K562 (cell line): ENCODE measurements around the gene MICALL2. TPM values are rescaled to one million over a fixed set of nuclear protein-coding genes. Genes with fewer than 3 reads are reported as not detected.

Experiments
- ATAC-seq: fragments of 200-7000 bp; cut with Tn5 transposase; 3 replicates; pipeline ENCODE4 v1.9.1; 2020; ENCODE audit warnings: moderate library complexity
- BruUV-seq: library from RNA; stranded (reverse); fragments of 400-500 nt; replicated peaks from 2 replicates; lab custom pipeline; 2021; lab: Mats Ljungman, UMichigan
- CTCF ChIA-PET: fragments of 300-600 bp; formaldehyde crosslinking; extraction: SDS; loops from one replicate; lab custom pipeline; 2021; ENCODE audit warnings: low intra/inter-chr PET ratio; lab: Yijun Ruan, JAX
- POLR2A ChIA-PET: fragments of 300-600, 350-650 bp; sonication (Branson Sonifier 250); formaldehyde crosslinking; extraction: SDS; loops from one replicate; lab custom pipeline; 2021; ENCODE audit warnings: antibody characterized with exemption, inconsistent platforms; lab: Yijun Ruan, JAX
- DNase-seq, 4 experiments: peaks; one replicate each; pipeline versions ENCODE4 v3.0.0 to v3.0.0-alpha.2; 2011 to 2018; ENCODE audit warnings: low spot score in 3 of 4, mixed read lengths in 3 of 4; ENCODE audit errors: extremely low read depth in 1 of 4
- FAIRE-seq: peaks from 2 replicates; lab custom pipeline; 2011; peaks lifted over from hg19 to GRCh38; lab: Jason Lieb, UNC
- H2AFZ ChIP-seq: 2 replicates; pipeline ENCODE4 v1.6.0; 2011; ENCODE audit warnings: low read depth, low read length, control low read depth, inconsistent platforms
- H3K27ac ChIP-seq: fragments of 200-600 bp; 3 replicates; pipeline ENCODE4 v1.8.0; 2011; ENCODE audit warnings: low read depth, mild to moderate bottlenecking, control low read depth, inconsistent platforms, low read length, moderate library complexity, mixed read lengths; ENCODE audit errors: extremely low read depth
- H3K27me3 ChIP-seq, 2 experiments: fragments of 300-600 bp in 1 of 2; 2 replicates in 1 of 2; 3 replicates in 1 of 2; pipeline versions ENCODE4 v1.6.0 to v1.8.0; 2011; ENCODE audit warnings: inconsistent platforms in 2 of 2, low read length in 2 of 2, mild to moderate bottlenecking in 1 of 2, mixed read lengths in 1 of 2, moderate library complexity in 1 of 2; ENCODE audit not compliant: control insufficient read depth in 2 of 2, insufficient read depth in 2 of 2
- H3K36me3 ChIP-seq: fragments of 300-600 bp; 3 replicates; pipeline ENCODE4 v1.8.0; 2011; ENCODE audit warnings: mild to moderate bottlenecking, low read length, inconsistent platforms; ENCODE audit not compliant: control insufficient read depth, insufficient read depth
- H3K4me1 ChIP-seq, 2 experiments: fragments of 200-600 bp in 1 of 2; replicated peaks in 1 of 2; 2 replicates in 1 of 2; 3 replicates in 1 of 2; pipeline versions ENCODE4 v1.5.1 to v1.8.0; 2011; ENCODE audit warnings: inconsistent platforms in 2 of 2, low read length in 2 of 2, mild to moderate bottlenecking in 1 of 2, mixed read lengths in 1 of 2, moderate library complexity in 1 of 2; ENCODE audit not compliant: control insufficient read depth in 2 of 2, insufficient read depth in 2 of 2
- H3K4me2 ChIP-seq: 2 replicates; pipeline ENCODE4 v1.6.1; 2011; ENCODE audit warnings: low read length, control low read depth, inconsistent platforms, mixed read lengths; ENCODE audit not compliant: insufficient read depth
- H3K4me3 ChIP-seq: fragments of 200-600 bp; sonication (generic), shearing (Covaris generic); 2 replicates; pipeline ENCODE4 v1.5.1; 2016; ENCODE audit warnings: control low read depth, inconsistent platforms
- H3K79me2 ChIP-seq: fragments of 200-600 bp; 3 replicates; pipeline ENCODE4 v1.8.0; 2011; ENCODE audit warnings: low read length, inconsistent platforms; ENCODE audit not compliant: control insufficient read depth, insufficient read depth
- H3K9ac ChIP-seq, 2 experiments: 2 replicates each; pipeline versions ENCODE4 v1.6.0 to v1.6.1; 2011; ENCODE audit warnings: low read depth in 2 of 2, low read length in 2 of 2, control low read depth in 1 of 2, inconsistent platforms in 1 of 2, mild to moderate bottlenecking in 1 of 2, mixed read lengths in 1 of 2; ENCODE audit not compliant: insufficient read depth in 1 of 2
- H3K9me1 ChIP-seq: one replicate; pipeline ENCODE4 v1.6.0; 2011; ENCODE audit warnings: inconsistent platforms, mild to moderate bottlenecking, low read length, moderate library complexity; ENCODE audit not compliant: control insufficient read depth, insufficient read depth
- H3K9me3 ChIP-seq: replicated peaks from 2 replicates; pipeline ENCODE4 v1.5.1; 2011; ENCODE audit warnings: low read depth, low read length, inconsistent platforms; ENCODE audit not compliant: control insufficient read depth, insufficient read depth
- H4K20me1 ChIP-seq: replicated peaks from 2 replicates; pipeline ENCODE4 v1.6.1; 2011; ENCODE audit warnings: low read length, inconsistent platforms, mixed read lengths; ENCODE audit not compliant: control insufficient read depth, insufficient read depth
- GABPA ChIP-seq: fragments of 200-800 bp; sonication (Bioruptor generic); conservative IDR thresholded peaks from 2 replicates; pipeline ENCODE4 v1.6.1; 2016; ENCODE audit warnings: low read depth, missing genetic modification characterization, missing compliant biosample characterization
- JUND ChIP-seq, 2 experiments: IDR thresholded peaks; 2 replicates in 1 of 2; 3 replicates in 1 of 2; pipeline ENCODE4 v1.6.1; 2011; ENCODE audit warnings: borderline replicate concordance in 2 of 2, low read depth in 2 of 2, low read length in 2 of 2, improper control_type of control experiment in 1 of 2, missing biosample characterization in 1 of 2, missing genetic modification characterization in 1 of 2, missing genetic modification reagents in 1 of 2
- KAT7 ChIP-seq: sonication (generic); formaldehyde crosslinking; IDR thresholded peaks from 2 replicates; pipeline ENCODE4 v1.8.0; 2022; ENCODE audit warnings: missing genetic modification reagents, mild to moderate bottlenecking, borderline replicate concordance
- MBD2 ChIP-seq: sonication (generic); IDR thresholded peaks from 2 replicates; pipeline ENCODE4 v1.6.1; 2016; ENCODE audit warnings: low read depth, borderline replicate concordance
- MED1 ChIP-seq: sonication (generic); formaldehyde crosslinking; IDR thresholded peaks from 2 replicates; pipeline ENCODE4 v1.8.1; 2023; ENCODE audit warnings: missing genetic modification reagents, borderline replicate concordance
- SIN3A ChIP-seq, 2 experiments: fragments of 150-350 bp in 1 of 2; IDR thresholded peaks; 2 replicates each; pipeline ENCODE4 v1.6.1; 2011 to 2016; ENCODE audit warnings: borderline replicate concordance in 2 of 2, low read depth in 2 of 2, low read length in 2 of 2, mild to moderate bottlenecking in 2 of 2, moderate library complexity in 2 of 2; ENCODE audit not compliant: control insufficient read depth in 1 of 2
- TCF3 ChIP-seq: sonication (generic); formaldehyde crosslinking; IDR thresholded peaks from 2 replicates; pipeline ENCODE4 v1.4.0; 2020; ENCODE audit warnings: mild to moderate bottlenecking, missing genetic modification reagents
- TEAD4 ChIP-seq, 2 experiments: sonication (generic) in 1 of 2; formaldehyde crosslinking in 1 of 2; IDR thresholded peaks; 2 replicates each; pipeline versions ENCODE4 v1.6.1 to v1.8.0; 2012 to 2022; ENCODE audit warnings: borderline replicate concordance in 1 of 2, inconsistent platforms in 1 of 2, low read length in 1 of 2, mild to moderate bottlenecking in 1 of 2, missing genetic modification reagents in 1 of 2
- TRIM24 ChIP-seq, 2 experiments: fragments of 450-650 bp; IDR thresholded peaks; 2 replicates each; pipeline ENCODE4 v1.6.1; 2016
- ZFX ChIP-seq: sonication (generic); formaldehyde crosslinking; IDR thresholded peaks from 2 replicates; pipeline ENCODE4 v1.8.0; 2022; ENCODE audit warnings: mild to moderate bottlenecking, missing genetic modification reagents, moderate library complexity
- ZNF408 ChIP-seq: fragments of 250-450 bp; sonication (Bioruptor Pico); IDR thresholded peaks from 2 replicates; pipeline ENCODE4 v1.4.0; 2020; ENCODE audit warnings: low read depth, mild to moderate bottlenecking, moderate library complexity
- WGBS: fragments of 100-300 bp; shearing (Covaris generic); methylation state at CpG from one replicate; pipeline ENCODE4 v1.1.6; 2016; ENCODE audit warnings: low coverage, mixed read lengths; ENCODE audit not compliant: insufficient coverage; ENCODE audit errors: missing lambda C conversion rate; 5-methylcytosine and 5-hydroxymethylcytosine counted together
- in situ Hi-C: fragments of 300-500 bp; cut with MboI; formaldehyde crosslinking; loops from 4 replicates; pipeline ENCODE4 v1.15.0; 2018; ENCODE audit warnings: inconsistent platforms, mixed read lengths
- intact Hi-C: fragments of 100-400 bp; cut with micrococcal nuclease; formaldehyde crosslinking; loops from 2 replicates; pipeline ENCODE4 v1.14.2; 2022
- polyA plus RNA-seq, 8 experiments: library from polyadenylated mRNA; depleted of rRNA in 4 of 8; stranded (reverse) in 5 of 8; unstranded in 3 of 8; fragments of >200 nt; fragmentation: Nextera tagmentation in 2 of 8; fragmentation: Illumina TruSeq in 1 of 8; extraction: Ambion mirVana in 2 of 8; extraction: Trizol in 1 of 8; gene quantifications; 2 replicates each; pipeline versions ENCODE4 v1.2.1 to v1.2.3, GENCODE V29; 2011 to 2014; ENCODE audit warnings: inconsistent platforms in 1 of 8, missing spikeins in 1 of 8
- total RNA-seq, 7 experiments: library from RNA; depleted of rRNA in 6 of 7; stranded (reverse); fragments of >200 nt in 6 of 7; fragmentation: Illumina TruSeq in 2 of 7; extraction: Trizol in 2 of 7; gene quantifications; 2 replicates each; pipeline versions ENCODE4 v1.2.1 to v1.2.3, GENCODE V29; 2011 to 2021; ENCODE audit warnings: low replicate concordance in 1 of 7
- TF ChIP-seq, protein P1 (sequence below): fragments of 450-650 bp; IDR thresholded peaks from 2 replicates; pipeline ENCODE4 v1.6.1; 2016; ENCODE audit warnings: antibody characterized with exemption
- TF ChIP-seq, protein P2 (sequence below), 2 experiments: fragments of 450-650 bp; conservative IDR thresholded peaks; 2 replicates each; pipeline ENCODE4 v1.6.1; 2017; ENCODE audit warnings: mild to moderate bottlenecking in 2 of 2, moderate library complexity in 2 of 2
- TF ChIP-seq, protein P3 (sequence below): fragments of 200-800 bp; sonication (Bioruptor generic); IDR thresholded peaks from 2 replicates; pipeline ENCODE4 v1.6.1; 2017; ENCODE audit warnings: missing genetic modification characterization, missing compliant biosample characterization

MICALL2 gene
- total and polyA plus RNA-seq, 9 of the 15 experiments (the other 6 are each of a cell fraction or from before 2014, with no cell fraction given), result 1.8 to 103 (median 17.0) TPM

DNA sequence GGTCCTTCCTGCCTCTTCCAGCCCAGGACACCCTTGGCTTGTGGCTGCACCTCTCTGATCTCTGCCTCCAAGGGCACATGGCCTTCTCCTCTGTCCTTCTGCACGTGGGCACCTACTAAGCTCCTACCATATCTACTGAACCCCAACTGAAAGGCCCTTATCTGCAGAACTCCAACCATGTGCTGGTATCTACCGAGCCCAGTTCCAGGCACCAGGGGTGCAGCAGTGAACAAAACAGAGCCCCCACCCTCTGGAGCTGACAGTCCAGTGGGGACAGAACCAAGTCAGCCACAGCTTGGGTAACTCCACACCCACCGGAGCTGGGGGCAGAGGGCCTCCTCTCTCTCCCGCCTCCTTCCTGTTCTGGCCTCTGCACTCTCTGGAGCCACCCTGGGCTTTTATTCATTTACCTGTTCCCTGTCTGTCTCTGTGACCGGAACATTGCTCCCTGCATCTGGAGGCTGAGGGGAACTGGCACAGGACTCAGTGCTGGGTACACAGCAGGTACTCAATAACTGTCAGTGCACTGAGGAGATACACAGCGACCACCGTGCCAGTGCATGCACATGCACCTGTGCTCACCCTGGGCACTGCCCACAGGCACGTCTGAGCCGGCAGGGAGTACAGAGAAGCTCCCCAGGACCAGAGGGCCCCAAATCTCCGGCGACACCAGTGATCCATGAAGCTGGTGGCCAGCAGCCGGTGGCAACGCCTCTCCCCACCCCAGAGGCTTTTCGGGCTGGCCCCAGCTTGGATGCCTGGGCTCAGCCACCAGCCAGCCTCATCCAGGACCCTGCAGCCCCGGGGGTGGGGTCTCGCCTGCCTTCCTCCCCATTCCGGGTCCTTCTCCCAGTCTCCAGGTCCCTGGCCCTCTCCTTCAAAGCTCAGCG lies 2.0 kb downstream of the MICALL2 start:
- H3K36me3 ChIP-seq, result peaks cover 28% of the 10 kb centered on the region; the same call in 1 of the 3 replicates
- peak overlapping the region; percentile 92 for H3K4me3 ChIP-seq
- POLR2A ChIA-PET, result interaction anchor here (0.5 to 2.3 kb wide), 5 partner anchors 9 to 97 kb away, joined by 3 to 9 read pairs (median 4); no protein-coding TSS in a partner anchor
- no TSS peak for BruUV-seq
- peak; percentile 80 for FAIRE-seq
- peaks cover 83% of the 10 kb centered on the region for H3K79me2 ChIP-seq
- peak overlapping the region; percentile 75 to 97 for H3K9ac ChIP-seq
- peaks cover 11% of the 10 kb centered on the region; the same call in 1 of the 2 replicates for H4K20me1 ChIP-seq
- peak overlapping the region; percentile 85 for H3K27ac ChIP-seq
- H3K9me1 ChIP-seq, result no peaks in the 10 kb centered on the region
- in situ Hi-C loops (no loop called here), intact Hi-C loops (no loop called here)
- H2AFZ ChIP-seq, result no peak overlapping the region
- CTCF ChIA-PET, result no interaction called here
- H3K27me3 ChIP-seq, result no peaks in the 10 kb centered on the region
- no peak for ATAC-seq
- DNase-seq, result peak in 2 of 4 experiments; percentile 55 to 80
- WGBS, result 4% methylated on average over 17 of the region's 18 CpGs
- H3K9me3 ChIP-seq, result no peaks in the 10 kb centered on the region
- peaks cover 32 to 93% of the 10 kb centered on the region in 2 experiments for H3K4me1 ChIP-seq
- peak overlapping the region; percentile 94 for H3K4me2 ChIP-seq
- TF ChIP-seq GABPA (tag), result no peak
- no peak for TF ChIP-seq JUND (IDR thresholded peaks at IDR 0.05; ENCODE audit: borderline replicate concordance, low read depth, low read length)
- TF ChIP-seq JUND (tag; IDR thresholded peaks at IDR 0.05; ENCODE audit: borderline replicate concordance, low read depth, low read length), result no peak; the same call in 2 of the 3 replicates
- TF ChIP-seq TCF3 (CRISPR knock-in tag), result peak; percentile 67
- TF ChIP-seq TRIM24 (IDR thresholded peaks at IDR 0.05), result no peak
- no peak for TF ChIP-seq ZNF408 (CRISPR knock-in tag)
- peak in 1 of 2 experiments; percentile 43; a peak in 1 of 4 replicates for TF ChIP-seq SIN3A (IDR thresholded peaks at IDR 0.05; ENCODE audit: borderline replicate concordance in 2 of 2, control insufficient read depth in 1 of 2, low read depth in 2 of 2, low read length in 2 of 2)
- peak; percentile 47; the same call in 1 of the 2 replicates for TF ChIP-seq TEAD4 (IDR thresholded peaks at IDR 0.05; ENCODE audit: low read length)
- no peak for TF ChIP-seq TEAD4 (CRISPR knock-in tag; IDR thresholded peaks at IDR 0.05; ENCODE audit: borderline replicate concordance)
- peak; percentile 50; the same call in 1 of the 2 replicates for TF ChIP-seq KAT7 (CRISPR knock-in tag)
- no peak for TF ChIP-seq MBD2
- TF ChIP-seq, protein P1, sequence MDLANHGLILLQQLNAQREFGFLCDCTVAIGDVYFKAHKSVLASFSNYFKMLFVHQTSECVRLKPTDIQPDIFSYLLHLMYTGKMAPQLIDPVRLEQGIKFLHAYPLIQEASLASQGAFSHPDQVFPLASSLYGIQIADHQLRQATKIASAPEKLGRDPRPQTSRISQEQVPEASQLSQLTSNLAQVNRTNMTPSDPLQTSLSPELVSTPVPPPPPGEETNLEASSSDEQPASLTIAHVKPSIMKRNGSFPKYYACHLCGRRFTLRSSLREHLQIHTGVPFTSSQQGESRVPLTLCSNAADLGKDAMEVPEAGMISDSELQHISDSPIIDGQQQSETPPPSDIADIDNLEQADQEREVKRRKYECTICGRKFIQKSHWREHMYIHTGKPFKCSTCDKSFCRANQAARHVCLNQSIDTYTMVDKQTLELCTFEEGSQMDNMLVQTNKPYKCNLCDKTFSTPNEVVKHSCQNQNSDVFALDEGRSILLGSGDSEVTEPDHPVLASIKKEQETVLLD, result no peak
- no peak for TF ChIP-seq MED1
- TF ChIP-seq, protein P2, sequence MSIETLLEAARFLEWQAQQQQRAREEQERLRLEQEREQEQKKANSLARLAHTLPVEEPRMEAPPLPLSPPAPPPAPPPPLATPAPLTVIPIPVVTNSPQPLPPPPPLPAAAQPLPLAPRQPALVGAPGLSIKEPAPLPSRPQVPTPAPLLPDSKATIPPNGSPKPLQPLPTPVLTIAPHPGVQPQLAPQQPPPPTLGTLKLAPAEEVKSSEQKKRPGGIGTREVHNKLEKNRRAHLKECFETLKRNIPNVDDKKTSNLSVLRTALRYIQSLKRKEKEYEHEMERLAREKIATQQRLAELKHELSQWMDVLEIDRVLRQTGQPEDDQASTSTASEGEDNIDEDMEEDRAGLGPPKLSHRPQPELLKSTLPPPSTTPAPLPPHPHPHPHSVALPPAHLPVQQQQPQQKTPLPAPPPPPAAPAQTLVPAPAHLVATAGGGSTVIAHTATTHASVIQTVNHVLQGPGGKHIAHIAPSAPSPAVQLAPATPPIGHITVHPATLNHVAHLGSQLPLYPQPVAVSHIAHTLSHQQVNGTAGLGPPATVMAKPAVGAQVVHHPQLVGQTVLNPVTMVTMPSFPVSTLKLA (conservative IDR thresholded peaks at IDR 0.05), result peak; percentile 81 to 91
- TF ChIP-seq, protein P3, sequence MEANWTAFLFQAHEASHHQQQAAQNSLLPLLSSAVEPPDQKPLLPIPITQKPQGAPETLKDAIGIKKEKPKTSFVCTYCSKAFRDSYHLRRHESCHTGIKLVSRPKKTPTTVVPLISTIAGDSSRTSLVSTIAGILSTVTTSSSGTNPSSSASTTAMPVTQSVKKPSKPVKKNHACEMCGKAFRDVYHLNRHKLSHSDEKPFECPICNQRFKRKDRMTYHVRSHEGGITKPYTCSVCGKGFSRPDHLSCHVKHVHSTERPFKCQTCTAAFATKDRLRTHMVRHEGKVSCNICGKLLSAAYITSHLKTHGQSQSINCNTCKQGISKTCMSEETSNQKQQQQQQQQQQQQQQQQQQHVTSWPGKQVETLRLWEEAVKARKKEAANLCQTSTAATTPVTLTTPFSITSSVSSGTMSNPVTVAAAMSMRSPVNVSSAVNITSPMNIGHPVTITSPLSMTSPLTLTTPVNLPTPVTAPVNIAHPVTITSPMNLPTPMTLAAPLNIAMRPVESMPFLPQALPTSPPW (CRISPR knock-in tag), result peak; percentile 57
- TF ChIP-seq ZFX, result no peak; the same call in 1 of the 2 replicates
